H1 (cell line): Measurements from ENCODE around the gene KRT80. TPM values are rescaled to one million over a fixed set of nuclear protein-coding genes. Genes with fewer than 3 reads are reported as not detected.

ENCODE experiments used
- CTCF ChIA-PET: fragments of 300-600 bp; sonication (Branson Sonifier 250); formaldehyde crosslinking; loops from one replicate; lab custom pipeline; 2021; ENCODE audit not compliant: partially characterized antibody; lab: Charles Lee
- POLR2A ChIA-PET: fragments of 300-600 bp; sonication (Branson Sonifier 250); formaldehyde crosslinking; loops from one replicate; lab custom pipeline; 2021; ENCODE audit warnings: inconsistent platforms; ENCODE audit not compliant: partially characterized antibody; lab: Charles Lee
- DNase-seq, 2 experiments: peaks; one replicate each; pipeline versions ENCODE4 v3.0.0 to v3.0.0-alpha.2; 2010 to 2022; ENCODE audit warnings: low spot score in 2 of 2, low read depth in 1 of 2, mixed read lengths in 1 of 2
- FAIRE-seq: peaks from 2 replicates; lab custom pipeline; 2011; peaks lifted over from hg19 to GRCh38; lab: Jason Lieb, UNC
- H2AFZ ChIP-seq: 2 replicates; pipeline ENCODE4 v1.8.1; 2012; ENCODE audit warnings: low read length, inconsistent platforms
- H2AK5ac ChIP-seq: 2 replicates; pipeline ENCODE4 v1.6.1; 2013; ENCODE audit warnings: low read depth, low read length
- H2BK120ac ChIP-seq: replicated peaks from 2 replicates; pipeline ENCODE3; 2013; ENCODE audit warnings: low read depth, low read length, inconsistent platforms
- H2BK12ac ChIP-seq: 2 replicates; pipeline ENCODE4 v1.6.1; 2013; ENCODE audit warnings: low read depth, low read length
- H2BK15ac ChIP-seq: 2 replicates; pipeline ENCODE4 v1.6.1; 2013; ENCODE audit warnings: low read length
- H2BK20ac ChIP-seq: 2 replicates; pipeline ENCODE4 v1.6.1; 2013; ENCODE audit warnings: low read length
- H2BK5ac ChIP-seq: 2 replicates; pipeline ENCODE4 v1.6.1; 2013; ENCODE audit warnings: low read depth, low read length
- H3K14ac ChIP-seq: 2 replicates; pipeline ENCODE4 v1.6.1; 2013; ENCODE audit warnings: inconsistent platforms; ENCODE audit not compliant: insufficient read length
- H3K18ac ChIP-seq: 2 replicates; pipeline ENCODE4 v1.6.1; 2013; ENCODE audit warnings: low read length; ENCODE audit errors: extremely low read depth
- H3K23ac ChIP-seq: 2 replicates; pipeline ENCODE4 v1.6.1; 2013; ENCODE audit warnings: inconsistent platforms; ENCODE audit not compliant: insufficient read length
- H3K23me2 ChIP-seq: 2 replicates; pipeline ENCODE4 v1.6.1; 2013; ENCODE audit warnings: low read depth, low read length
- H3K27ac ChIP-seq: 2 replicates; pipeline ENCODE4 v1.6.1; 2011; ENCODE audit warnings: low read depth, low read length, inconsistent platforms
- H3K27me3 ChIP-seq, 4 experiments: replicated peaks in 1 of 4; 1 replicate in 1 of 4; 2 replicates in 3 of 4; pipeline versions ENCODE4 v1.6.1 to v1.8.1; 2011 to 2013; ENCODE audit warnings: low read length in 3 of 4, mild to moderate bottlenecking in 3 of 4, inconsistent platforms in 2 of 4, mixed read lengths in 2 of 4, moderate library complexity in 1 of 4; ENCODE audit not compliant: control insufficient read depth in 3 of 4, insufficient read depth in 3 of 4; ENCODE audit errors: extremely low read depth in 1 of 4
- H3K36me3 ChIP-seq, 4 experiments: 2 replicates each; pipeline versions ENCODE4 v1.6.1 to v1.8.1; 2011 to 2013; ENCODE audit warnings: mild to moderate bottlenecking in 4 of 4, low read length in 3 of 4, moderate library complexity in 2 of 4, control low read depth in 1 of 4, inconsistent platforms in 1 of 4; ENCODE audit not compliant: insufficient read depth in 4 of 4, control insufficient read depth in 2 of 4
- H3K4ac ChIP-seq: replicated peaks from 2 replicates; pipeline ENCODE3; 2013; ENCODE audit warnings: low read length, low read depth, mixed read lengths, inconsistent platforms; ENCODE audit not compliant: insufficient read length
- H3K4me1 ChIP-seq, 4 experiments: replicated peaks in 1 of 4; 1 replicate in 1 of 4; 2 replicates in 3 of 4; pipeline versions ENCODE4 v1.6.1 to v1.8.1; 2011 to 2013; ENCODE audit warnings: low read length in 3 of 4, inconsistent platforms in 2 of 4, mixed read lengths in 1 of 4; ENCODE audit not compliant: insufficient read depth in 4 of 4, control insufficient read depth in 3 of 4
- H3K4me2 ChIP-seq, 2 experiments: 2 replicates each; pipeline versions ENCODE4 v1.6.1 to v1.8.1; 2011 to 2013; ENCODE audit warnings: low read depth in 2 of 2, low read length in 2 of 2, control low read depth in 1 of 2, inconsistent platforms in 1 of 2, mild to moderate bottlenecking in 1 of 2; ENCODE audit not compliant: insufficient read depth in 1 of 2
- H3K4me3 ChIP-seq, 4 experiments: fragments of 200-600, 300-600 bp in 1 of 4; sonication (generic), shearing (Covaris generic), sonication (Bioruptor Twin) in 1 of 4; 2 replicates each; pipeline versions ENCODE4 v1.5.1 to v1.8.1; 2011 to 2016; ENCODE audit warnings: low read length in 4 of 4, low read depth in 3 of 4, control low read depth in 2 of 4, inconsistent platforms in 2 of 4, mild to moderate bottlenecking in 2 of 4, mixed read lengths in 1 of 4, moderate library complexity in 1 of 4; ENCODE audit not compliant: insufficient read depth in 2 of 4; ENCODE audit errors: extremely low read depth in 1 of 4
- H3K56ac ChIP-seq: replicated peaks from 2 replicates; pipeline ENCODE3; 2013; ENCODE audit warnings: low read depth, mild to moderate bottlenecking, mixed read lengths, low read length, inconsistent platforms; ENCODE audit not compliant: insufficient read length
- H3K79me1 ChIP-seq: 2 replicates; pipeline ENCODE4 v1.6.1; 2013; ENCODE audit warnings: low read depth, low read length, control low read depth
- H3K79me2 ChIP-seq, 2 experiments: 2 replicates each; pipeline versions ENCODE4 v1.6.1 to v1.8.1; 2012 to 2013; ENCODE audit warnings: low read length in 2 of 2, mild to moderate bottlenecking in 2 of 2, inconsistent platforms in 1 of 2; ENCODE audit not compliant: insufficient read depth in 2 of 2, control insufficient read depth in 1 of 2
- H3K9ac ChIP-seq, 4 experiments: replicated peaks in 1 of 4; 1 replicate in 1 of 4; 2 replicates in 3 of 4; pipeline versions ENCODE4 v1.6.1 to v1.8.1; 2011 to 2013; ENCODE audit warnings: low read depth in 3 of 4, low read length in 3 of 4, control low read depth in 2 of 4, mild to moderate bottlenecking in 2 of 4, moderate library complexity in 2 of 4, inconsistent platforms in 1 of 4; ENCODE audit errors: extremely low read depth in 1 of 4
- H3K9me3 ChIP-seq, 2 experiments: 2 replicates each; pipeline versions ENCODE4 v1.6.1 to v1.8.1; 2012 to 2013; ENCODE audit warnings: mild to moderate bottlenecking in 2 of 2, moderate library complexity in 2 of 2, control low read depth in 1 of 2, inconsistent platforms in 1 of 2, low read depth in 1 of 2, low read length in 1 of 2, mixed read lengths in 1 of 2; ENCODE audit not compliant: insufficient read depth in 2 of 2
- H4K20me1 ChIP-seq, 2 experiments: replicated peaks in 1 of 2; 2 replicates each; pipeline versions ENCODE3 to v1.8.1; 2011 to 2013; ENCODE audit warnings: inconsistent platforms in 2 of 2, low read length in 2 of 2, mild to moderate bottlenecking in 1 of 2; ENCODE audit not compliant: insufficient read depth in 2 of 2, control insufficient read depth in 1 of 2
- H4K5ac ChIP-seq: 2 replicates; pipeline ENCODE4 v1.6.1; 2013; ENCODE audit warnings: low read length, low read depth, mixed read lengths, inconsistent platforms; ENCODE audit not compliant: insufficient read length
- H4K8ac ChIP-seq: 2 replicates; pipeline ENCODE4 v1.8.0; 2013; ENCODE audit warnings: mild to moderate bottlenecking, moderate library complexity, low read length, inconsistent platforms; ENCODE audit not compliant: insufficient read depth; ENCODE audit errors: extremely low read depth
- H4K91ac ChIP-seq: replicated peaks from 2 replicates; pipeline ENCODE3; 2013; ENCODE audit warnings: low read length, mixed read lengths, inconsistent platforms; ENCODE audit not compliant: insufficient read length
- CREB1 ChIP-seq: IDR thresholded peaks from 2 replicates; pipeline ENCODE4 v1.6.1; 2012; ENCODE audit warnings: inconsistent platforms
- CTBP2 ChIP-seq: IDR thresholded peaks from 2 replicates; pipeline ENCODE4 v1.7.0; 2011; ENCODE audit warnings: borderline replicate concordance, mild to moderate bottlenecking, moderate library complexity, mixed read lengths, low read length; ENCODE audit not compliant: insufficient read depth, insufficient read length
- RNF2 ChIP-seq: fragments of 200-900, 300-1000 bp; sonication (generic); IDR thresholded peaks from 2 replicates; pipeline ENCODE4 v1.7.1; 2016; ENCODE audit warnings: borderline replicate concordance, low read depth, mild to moderate bottlenecking, antibody characterized with exemption, low read length; ENCODE audit not compliant: poor library complexity, severe bottlenecking; ENCODE audit errors: missing control alignments
- RXRA ChIP-seq: IDR thresholded peaks from 2 replicates; pipeline ENCODE4 v1.6.1; 2011; ENCODE audit warnings: low read depth, mild to moderate bottlenecking, low read length, moderate library complexity; ENCODE audit not compliant: insufficient read depth
- SP4 ChIP-seq: IDR thresholded peaks from 2 replicates; pipeline ENCODE4 v1.6.1; 2012; ENCODE audit warnings: low read length, inconsistent platforms
- SRF ChIP-seq: IDR thresholded peaks from 2 replicates; pipeline ENCODE4 v1.6.1; 2011; ENCODE audit warnings: mild to moderate bottlenecking, low read depth, low read length, moderate library complexity
- TAF1 ChIP-seq: IDR thresholded peaks from 2 replicates; pipeline ENCODE4 v1.6.1; 2011; ENCODE audit warnings: mild to moderate bottlenecking, low read depth, low read length
- TEAD4 ChIP-seq: IDR thresholded peaks from 2 replicates; pipeline ENCODE4 v1.6.1; 2012; ENCODE audit warnings: low read depth, low read length, inconsistent platforms, mixed read lengths
- ZNF274 ChIP-seq: IDR thresholded peaks from 2 replicates; pipeline ENCODE4 v1.7.0; 2012; ENCODE audit warnings: low read length, borderline replicate concordance; ENCODE audit errors: extremely low read depth
- WGBS, 2 experiments: shearing (Covaris generic) in 1 of 2; methylation state at CpG; one replicate each; pipeline versions ENCODE4 v1.1.6 to v1.1.7; 2013 to 2015; ENCODE audit warnings: low lambda C conversion rate in 2 of 2, mixed read lengths in 2 of 2, inconsistent platforms in 1 of 2, low coverage in 1 of 2, missing lambda C conversion rate in 1 of 2; ENCODE audit not compliant: insufficient replicate concordance in 2 of 2, insufficient coverage in 1 of 2, insufficient read length in 1 of 2; ENCODE audit errors: extremely low coverage in 1 of 2, missing lambda C conversion rate in 1 of 2; 5-methylcytosine and 5-hydroxymethylcytosine counted together
- polyA plus RNA-seq, 7 experiments: library from polyadenylated mRNA; depleted of rRNA in 3 of 7; stranded (reverse) in 5 of 7; unstranded in 2 of 7; fragments of >200 nt in 5 of 7; fragments of 200-250 nt in 2 of 7; gene quantifications; 1 replicate in 5 of 7; 2 replicates in 1 of 7; 4 replicates in 1 of 7; pipeline versions ENCODE4 v1.2.1 to v1.2.3, GENCODE V29; 2011 to 2013; ENCODE audit warnings: missing spikeins in 2 of 7, mixed read lengths in 2 of 7
- total RNA-seq: library from RNA; stranded (reverse); fragmentation: NEBNext Ultra II Directional; extraction: Animal tissue kit (Norgen Biotek cat#: 25700); gene quantifications from 2 replicates; pipeline ENCODE4 v1.2.1, GENCODE V29; 2021
- TF ChIP-seq, protein P1 (sequence below), 3 experiments: IDR thresholded peaks; 1 replicate in 2 of 3; 2 replicates in 1 of 3; pipeline versions ENCODE4 v1.5.1 to v1.6.1; 2011; ENCODE audit warnings: low read length in 3 of 3, mild to moderate bottlenecking in 3 of 3, inconsistent platforms in 2 of 3, low read depth in 1 of 3, moderate library complexity in 1 of 3; ENCODE audit not compliant: insufficient read depth in 1 of 3; ENCODE audit errors: control extremely low read depth in 1 of 3

KRT80 gene
- total and polyA plus RNA-seq, 2 of the 8 experiments (the other 6 are each of a cell fraction or from before 2014, with no cell fraction given): 0.05 TPM; not detected in 1

GRCh38 chr12:52221070-52221781 is 29.4 kb upstream of the KRT80 start:
- H3K4me2 ChIP-seq: no peak overlapping the region
- no peak overlapping the region for H2AFZ ChIP-seq
- no peaks in the 10 kb centered on the region; a peak in 1 of 8 replicates for H3K36me3 ChIP-seq
- H3K4me1 ChIP-seq: peaks cover 0 to 2% (median under 1%) of the 10 kb centered on the region in 4 experiments; a peak in 2 of 7 replicates
- H4K20me1 ChIP-seq: no peaks in the 10 kb centered on the region
- 94% methylated on average over 4 of the region's 4 CpGs; no CpG with 5 or more reads in 1 of the 2 experiments for WGBS, 2 experiments
- POLR2A ChIA-PET: interaction anchor here (0.7 to 1.7 kb wide), 5 partner anchors 16 to 823 kb away, joined by 3 to 4 read pairs (median 3); no protein-coding TSS in a partner anchor
- DNase-seq (no peak), FAIRE-seq (no peak)
- H3K79me2 ChIP-seq: no peaks in the 10 kb centered on the region
- no peak overlapping the region for H3K14ac ChIP-seq
- no peak overlapping the region for H3K9ac ChIP-seq
- H3K23me2 ChIP-seq: no peaks in the 10 kb centered on the region
- H3K18ac ChIP-seq: no peak overlapping the region
- no peak overlapping the region for H4K8ac ChIP-seq
- no peak overlapping the region for H3K4me3 ChIP-seq
- no peaks in the 10 kb centered on the region for H3K79me1 ChIP-seq
- no peak overlapping the region for H2BK5ac ChIP-seq
- no peak overlapping the region for H2BK15ac ChIP-seq
- H2BK20ac ChIP-seq: no peak overlapping the region
- H4K91ac ChIP-seq: no peak overlapping the region
- H3K4ac ChIP-seq: no peak overlapping the region
- H2AK5ac ChIP-seq: no peak overlapping the region
- no peak overlapping the region for H4K5ac ChIP-seq
- no peak for TF ChIP-seq SP4
- TF ChIP-seq TAF1: no peak
- no peak for TF ChIP-seq SRF
- TF ChIP-seq RNF2: no peak
- TF ChIP-seq, protein P1, sequence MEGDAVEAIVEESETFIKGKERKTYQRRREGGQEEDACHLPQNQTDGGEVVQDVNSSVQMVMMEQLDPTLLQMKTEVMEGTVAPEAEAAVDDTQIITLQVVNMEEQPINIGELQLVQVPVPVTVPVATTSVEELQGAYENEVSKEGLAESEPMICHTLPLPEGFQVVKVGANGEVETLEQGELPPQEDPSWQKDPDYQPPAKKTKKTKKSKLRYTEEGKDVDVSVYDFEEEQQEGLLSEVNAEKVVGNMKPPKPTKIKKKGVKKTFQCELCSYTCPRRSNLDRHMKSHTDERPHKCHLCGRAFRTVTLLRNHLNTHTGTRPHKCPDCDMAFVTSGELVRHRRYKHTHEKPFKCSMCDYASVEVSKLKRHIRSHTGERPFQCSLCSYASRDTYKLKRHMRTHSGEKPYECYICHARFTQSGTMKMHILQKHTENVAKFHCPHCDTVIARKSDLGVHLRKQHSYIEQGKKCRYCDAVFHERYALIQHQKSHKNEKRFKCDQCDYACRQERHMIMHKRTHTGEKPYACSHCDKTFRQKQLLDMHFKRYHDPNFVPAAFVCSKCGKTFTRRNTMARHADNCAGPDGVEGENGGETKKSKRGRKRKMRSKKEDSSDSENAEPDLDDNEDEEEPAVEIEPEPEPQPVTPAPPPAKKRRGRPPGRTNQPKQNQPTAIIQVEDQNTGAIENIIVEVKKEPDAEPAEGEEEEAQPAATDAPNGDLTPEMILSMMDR (IDR thresholded peaks at IDR 0.05; ENCODE audit: control extremely low read depth in 1 of 3, insufficient read depth in 1 of 3, low read depth in 1 of 3, low read length in 3 of 3): no peak
- TF ChIP-seq CTBP2: no peak
- no peak for TF ChIP-seq ZNF274
- TF ChIP-seq TEAD4: no peak
- TF ChIP-seq RXRA: no peak
- no peak for TF ChIP-seq CREB1
- no peak overlapping the region for H2BK120ac ChIP-seq
- no peaks in the 10 kb centered on the region; a peak in 2 of 7 replicates for H3K27me3 ChIP-seq
- no peak overlapping the region for H2BK12ac ChIP-seq
- H3K9me3 ChIP-seq: no peaks in the 10 kb centered on the region
- CTCF ChIA-PET: interaction anchor here (0.6 to 6.9 kb wide), 68 partner anchors 10 to 652 kb away, joined by 3 to 82 read pairs (median 6); partner anchors contain the start of genes ATG101, KRT7, KRT75 and KRT80
- no peak overlapping the region for H3K27ac ChIP-seq
- no peak overlapping the region for H3K56ac ChIP-seq
- H3K23ac ChIP-seq: no peak overlapping the region
